ENCODE results near the gene FDX2. TPM values are rescaled to one million over a fixed set of nuclear protein-coding genes. Genes with fewer than 3 reads are reported as not detected.
A peak's percentile ranks its signal among the peaks of the same experiment; 100 is the strongest.
"Not testable (repeated sequence)": the region's sequence is repeated elsewhere in the genome, so short reads cannot be mapped to it uniquely, and the experiment has no call there.

Gene FDX2
- total and polyA plus RNA-seq, 4 donors = 9.6 to 38.4 (median 21.2) TPM

DNA sequence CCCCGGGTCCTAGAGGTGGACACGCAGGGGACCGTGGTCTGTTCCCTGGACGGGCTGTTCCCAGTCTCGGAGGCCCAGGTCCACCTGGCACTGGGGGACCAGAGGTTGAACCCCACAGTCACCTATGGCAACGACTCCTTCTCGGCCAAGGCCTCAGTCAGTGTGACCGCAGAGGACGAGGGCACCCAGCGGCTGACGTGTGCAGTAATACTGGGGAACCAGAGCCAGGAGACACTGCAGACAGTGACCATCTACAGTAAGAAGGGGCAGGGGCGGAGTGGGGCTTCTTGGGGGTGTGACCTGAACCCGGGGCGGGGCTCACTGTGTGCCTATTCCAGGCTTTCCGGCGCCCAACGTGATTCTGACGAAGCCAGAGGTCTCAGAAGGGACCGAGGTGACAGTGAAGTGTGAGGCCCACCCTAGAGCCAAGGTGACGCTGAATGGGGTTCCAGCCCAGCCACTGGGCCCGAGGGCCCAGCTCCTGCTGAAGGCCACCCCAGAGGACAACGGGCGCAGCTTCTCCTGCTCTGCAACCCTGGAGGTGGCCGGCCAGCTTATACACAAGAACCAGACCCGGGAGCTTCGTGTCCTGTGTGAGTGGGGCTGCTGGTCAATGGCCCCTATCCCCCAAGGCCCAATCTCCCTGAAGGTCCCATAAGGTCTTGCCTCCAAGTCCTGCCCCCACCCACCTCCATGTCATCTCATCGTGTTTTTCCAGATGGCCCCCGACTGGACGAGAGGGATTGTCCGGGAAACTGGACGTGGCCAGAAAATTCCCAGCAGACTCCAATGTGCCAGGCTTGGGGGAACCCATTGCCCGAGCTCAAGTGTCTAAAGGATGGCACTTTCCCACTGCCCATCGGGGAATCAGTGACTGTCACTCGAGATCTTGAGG, 31.5 kb downstream of the FDX2 start:
- H3K27me3 ChIP-seq (ENCODE audit: control insufficient read depth in 3 of 3, insufficient read depth in 3 of 3, low read length in 2 of 3) = peaks cover 0 to 2% (median 0%) of the 10 kb centered on the region in 3 donors
- H3K4me3 ChIP-seq = no peak overlapping the region
- peaks cover 0 to 38% (median 0%) of the 10 kb centered on the region in 4 donors for H3K36me3 ChIP-seq (ENCODE audit: control insufficient read depth in 4 of 4, insufficient read depth in 4 of 4, low read length in 4 of 4)
- DNase-seq (no peak), ATAC-seq (ENCODE audit: insufficient read depth, low FRiP score) (no peak)
- H3K4me1 ChIP-seq (ENCODE audit: control insufficient read depth in 5 of 5, insufficient read depth in 5 of 5, low read length in 5 of 5) = peaks cover 0 to 43% (median 27%) of the 10 kb centered on the region in 5 donors
- peak overlapping the region in 1 of 2 donors; percentile 84 for H3K27ac ChIP-seq (ENCODE audit: low read depth in 1 of 2, low read length in 1 of 2)
- H3K9me3 ChIP-seq (ENCODE audit: control insufficient read depth in 4 of 4, insufficient read depth in 3 of 4, low read length in 3 of 4) = no peaks in the 10 kb centered on the region
- H3K9ac ChIP-seq (ENCODE audit: insufficient read depth in 1 of 2, low read length in 2 of 2) = no peak overlapping the region
- WGBS, 2 donors = 87 to 90% methylated on average over 34 of the region's 34 CpGs
- TF ChIP-seq, protein P1, sequence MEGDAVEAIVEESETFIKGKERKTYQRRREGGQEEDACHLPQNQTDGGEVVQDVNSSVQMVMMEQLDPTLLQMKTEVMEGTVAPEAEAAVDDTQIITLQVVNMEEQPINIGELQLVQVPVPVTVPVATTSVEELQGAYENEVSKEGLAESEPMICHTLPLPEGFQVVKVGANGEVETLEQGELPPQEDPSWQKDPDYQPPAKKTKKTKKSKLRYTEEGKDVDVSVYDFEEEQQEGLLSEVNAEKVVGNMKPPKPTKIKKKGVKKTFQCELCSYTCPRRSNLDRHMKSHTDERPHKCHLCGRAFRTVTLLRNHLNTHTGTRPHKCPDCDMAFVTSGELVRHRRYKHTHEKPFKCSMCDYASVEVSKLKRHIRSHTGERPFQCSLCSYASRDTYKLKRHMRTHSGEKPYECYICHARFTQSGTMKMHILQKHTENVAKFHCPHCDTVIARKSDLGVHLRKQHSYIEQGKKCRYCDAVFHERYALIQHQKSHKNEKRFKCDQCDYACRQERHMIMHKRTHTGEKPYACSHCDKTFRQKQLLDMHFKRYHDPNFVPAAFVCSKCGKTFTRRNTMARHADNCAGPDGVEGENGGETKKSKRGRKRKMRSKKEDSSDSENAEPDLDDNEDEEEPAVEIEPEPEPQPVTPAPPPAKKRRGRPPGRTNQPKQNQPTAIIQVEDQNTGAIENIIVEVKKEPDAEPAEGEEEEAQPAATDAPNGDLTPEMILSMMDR (IDR thresholded peaks at IDR 0.05; ENCODE audit: control extremely low read depth, extremely low read depth) = no peak

DNA sequence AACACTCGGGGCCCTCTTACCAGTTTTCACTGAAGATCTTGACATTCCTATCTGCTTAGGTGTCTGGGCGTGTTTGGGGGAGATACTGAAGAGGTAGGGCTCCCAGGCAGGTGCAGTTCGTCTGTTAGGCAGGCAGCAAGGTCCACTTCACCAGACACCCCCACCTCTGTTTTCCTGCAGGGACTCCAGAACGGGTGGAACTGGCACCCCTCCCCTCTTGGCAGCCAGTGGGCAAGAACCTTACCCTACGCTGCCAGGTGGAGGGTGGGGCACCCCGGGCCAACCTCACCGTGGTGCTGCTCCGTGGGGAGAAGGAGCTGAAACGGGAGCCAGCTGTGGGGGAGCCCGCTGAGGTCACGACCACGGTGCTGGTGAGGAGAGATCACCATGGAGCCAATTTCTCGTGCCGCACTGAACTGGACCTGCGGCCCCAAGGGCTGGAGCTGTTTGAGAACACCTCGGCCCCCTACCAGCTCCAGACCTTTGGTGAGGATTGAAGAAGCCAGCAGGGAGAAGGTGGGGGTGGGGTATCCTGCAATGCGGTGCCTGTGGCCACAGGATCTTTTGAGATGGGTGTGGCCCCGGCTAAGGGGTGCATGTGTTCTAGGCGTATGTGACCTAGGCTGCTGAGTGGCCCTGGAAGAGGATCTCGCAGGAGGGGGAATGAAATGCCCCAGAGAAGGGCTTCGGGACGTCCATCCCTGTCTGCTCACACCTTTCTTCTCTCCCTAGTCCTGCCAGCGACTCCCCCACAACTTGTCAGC, 32.3 kb downstream of the FDX2 start:
- Histone ChIP-seq H3K9me3 (ENCODE audit: control insufficient read depth in 4 of 4, insufficient read depth in 3 of 4, low read length in 3 of 4) (no peaks in the 10 kb centered on the region), H3K4me3 (no peak overlapping the region), H3K9ac (ENCODE audit: insufficient read depth in 1 of 2, low read length in 2 of 2) (no peak overlapping the region), H3K27ac (ENCODE audit: low read depth in 1 of 2, low read length in 1 of 2) (peak overlapping the region in 1 of 2 donors; percentile 84), H3K36me3 (ENCODE audit: control insufficient read depth in 4 of 4, insufficient read depth in 4 of 4, low read length in 4 of 4) (peaks cover 0 to 42% (median 0%) of the 10 kb centered on the region in 4 donors), H3K4me1 (ENCODE audit: control insufficient read depth in 5 of 5, insufficient read depth in 5 of 5, low read length in 5 of 5) (peaks cover 0 to 35% (median 22%) of the 10 kb centered on the region in 5 donors), H3K27me3 (ENCODE audit: control insufficient read depth in 3 of 3, insufficient read depth in 3 of 3, low read length in 2 of 3) (no peaks in the 10 kb centered on the region)
- WGBS, 2 donors = 73 to 80% methylated on average over 23 of the region's 23 CpGs
- TF ChIP-seq, protein P1 (IDR thresholded peaks at IDR 0.05; ENCODE audit: control extremely low read depth, extremely low read depth) = no peak
- peak in 2 of 3 donors; percentile 37 to 46 for DNase-seq
- ATAC-seq (ENCODE audit: insufficient read depth, low FRiP score) = no peak

DNA sequence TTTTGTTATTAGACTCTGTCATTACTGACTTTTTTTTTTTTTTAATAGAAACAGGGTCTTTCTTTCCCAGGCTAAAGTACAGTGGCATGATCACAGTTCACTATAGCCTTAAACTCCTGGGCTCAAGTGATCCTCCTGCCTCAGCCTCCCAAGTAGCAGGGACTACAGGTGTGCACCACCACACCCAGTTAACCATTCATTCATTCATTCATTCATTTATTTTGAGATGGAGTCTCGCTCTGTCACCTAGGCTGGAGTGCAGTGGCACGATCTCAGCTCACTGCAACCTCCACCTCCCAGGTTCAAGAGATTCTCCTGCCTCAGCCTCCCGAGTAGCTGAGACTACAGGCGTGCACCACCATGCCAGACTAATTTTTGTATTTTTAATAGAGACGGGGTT, 33.8 kb downstream of the FDX2 start:
- not testable (repeated sequence) for H3K27ac ChIP-seq (ENCODE audit: low read depth in 1 of 2, low read length in 1 of 2); DNase-seq; H3K27me3 ChIP-seq (ENCODE audit: control insufficient read depth in 3 of 3, insufficient read depth in 3 of 3, low read length in 2 of 3); ATAC-seq (ENCODE audit: insufficient read depth, low FRiP score); H3K9me3 ChIP-seq (ENCODE audit: control insufficient read depth in 4 of 4, insufficient read depth in 3 of 4, low read length in 3 of 4); H3K4me3 ChIP-seq; H3K9ac ChIP-seq (ENCODE audit: insufficient read depth in 1 of 2, low read length in 2 of 2)
- Histone ChIP-seq H3K4me1 (ENCODE audit: control insufficient read depth in 5 of 5, insufficient read depth in 5 of 5, low read length in 5 of 5) (peaks cover 0 to 22% (median 14%) of the 10 kb centered on the region in 5 donors), H3K36me3 (ENCODE audit: control insufficient read depth in 4 of 4, insufficient read depth in 4 of 4, low read length in 4 of 4) (peaks cover 0 to 52% (median 0%) of the 10 kb centered on the region in 4 donors)
- WGBS, 2 donors = 89 to 93% methylated on average over 5 of the region's 5 CpGs

Data from lung (tissue), 12 donors.